BJ (cell line): ENCODE data around the gene ZNF138. TPM values are rescaled to one million over a fixed set of nuclear protein-coding genes. Genes with fewer than 3 reads are reported as not detected.

Experiments used
- CTCF ChIA-PET: fragments of 350-600 bp; formaldehyde crosslinking; extraction: SDS; loops from one replicate; lab custom pipeline; 2021; ENCODE audit warnings: antibody characterized with exemption, inconsistent platforms; lab: Yijun Ruan, JAX
- POLR2A ChIA-PET: fragments of 300-600 bp; sonication (Branson Sonifier 250); formaldehyde crosslinking; extraction: SDS; loops from one replicate; lab custom pipeline; 2021; ENCODE audit warnings: antibody characterized with exemption; lab: Charles Lee
- DNase-seq: peaks from one replicate; pipeline ENCODE4 v3.0.0-alpha.2; 2011; ENCODE audit warnings: low read depth
- H3K27me3 ChIP-seq: 2 replicates; pipeline ENCODE4 v1.6.0; 2011; ENCODE audit warnings: low read length; ENCODE audit not compliant: control insufficient read depth, insufficient read depth
- H3K36me3 ChIP-seq: 2 replicates; pipeline ENCODE4 v1.5.1; 2011; ENCODE audit warnings: low read length; ENCODE audit not compliant: control insufficient read depth, insufficient read depth
- H3K4me3 ChIP-seq: 2 replicates; pipeline ENCODE4 v1.5.1; 2011; ENCODE audit warnings: low read depth, mild to moderate bottlenecking, control low read depth, low read length
- polyA plus RNA-seq: library from polyadenylated mRNA; depleted of rRNA; stranded (reverse); fragments of >200 nt; gene quantifications from 2 replicates; pipeline ENCODE4 v1.2.3, GENCODE V29; 2011
- TF ChIP-seq, protein P1 (sequence below): IDR thresholded peaks from 2 replicates; pipeline ENCODE4 v1.5.1; 2011; ENCODE audit warnings: low read depth, mild to moderate bottlenecking, control low read depth, inconsistent platforms, low read length, moderate library complexity; ENCODE audit not compliant: insufficient read depth

ZNF138 gene
- polyA plus RNA-seq, 1 experiment, result 1.3 TPM

DNA sequence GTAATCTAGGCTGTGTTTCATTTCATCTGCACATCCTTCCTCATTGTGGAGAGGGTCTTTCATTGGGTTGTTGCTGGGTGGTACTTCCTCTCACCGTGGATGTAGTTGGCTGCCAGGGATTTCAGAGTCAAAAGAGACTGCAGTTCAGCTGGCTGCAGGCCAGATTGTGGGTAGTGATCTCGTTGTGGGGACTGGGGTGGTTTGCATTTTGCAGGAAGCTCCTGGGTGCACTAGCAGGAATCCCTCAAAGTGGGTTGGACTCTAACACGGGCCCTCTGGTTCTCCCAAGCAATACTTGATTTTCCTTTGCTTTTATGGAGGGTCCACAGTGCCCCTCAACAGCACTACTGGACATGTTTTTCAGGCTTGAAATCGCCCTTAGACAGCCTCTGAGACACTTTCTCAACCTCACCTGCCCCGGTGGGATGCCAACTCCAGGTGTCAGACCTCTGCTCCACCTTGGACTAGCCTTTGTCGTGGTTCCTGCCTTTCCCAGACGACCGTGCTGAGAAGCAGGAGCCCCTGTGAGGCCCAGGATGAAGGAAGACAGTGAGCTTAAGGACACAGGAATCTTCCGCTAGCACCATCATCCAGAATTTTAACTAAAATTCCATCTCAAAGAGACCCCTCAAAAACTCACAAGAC is 85.0 kb downstream of the ZNF138 start:
- H3K4me3 ChIP-seq, result no peak overlapping the region
- TF ChIP-seq, protein P1, sequence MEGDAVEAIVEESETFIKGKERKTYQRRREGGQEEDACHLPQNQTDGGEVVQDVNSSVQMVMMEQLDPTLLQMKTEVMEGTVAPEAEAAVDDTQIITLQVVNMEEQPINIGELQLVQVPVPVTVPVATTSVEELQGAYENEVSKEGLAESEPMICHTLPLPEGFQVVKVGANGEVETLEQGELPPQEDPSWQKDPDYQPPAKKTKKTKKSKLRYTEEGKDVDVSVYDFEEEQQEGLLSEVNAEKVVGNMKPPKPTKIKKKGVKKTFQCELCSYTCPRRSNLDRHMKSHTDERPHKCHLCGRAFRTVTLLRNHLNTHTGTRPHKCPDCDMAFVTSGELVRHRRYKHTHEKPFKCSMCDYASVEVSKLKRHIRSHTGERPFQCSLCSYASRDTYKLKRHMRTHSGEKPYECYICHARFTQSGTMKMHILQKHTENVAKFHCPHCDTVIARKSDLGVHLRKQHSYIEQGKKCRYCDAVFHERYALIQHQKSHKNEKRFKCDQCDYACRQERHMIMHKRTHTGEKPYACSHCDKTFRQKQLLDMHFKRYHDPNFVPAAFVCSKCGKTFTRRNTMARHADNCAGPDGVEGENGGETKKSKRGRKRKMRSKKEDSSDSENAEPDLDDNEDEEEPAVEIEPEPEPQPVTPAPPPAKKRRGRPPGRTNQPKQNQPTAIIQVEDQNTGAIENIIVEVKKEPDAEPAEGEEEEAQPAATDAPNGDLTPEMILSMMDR, result no peak
- no peak for DNase-seq
- POLR2A ChIA-PET, result no interaction called here
- H3K36me3 ChIP-seq, result no peaks in the 10 kb centered on the region
- CTCF ChIA-PET, result no interaction called here
- no peaks in the 10 kb centered on the region; the same call in 1 of the 2 replicates for H3K27me3 ChIP-seq

DNA sequence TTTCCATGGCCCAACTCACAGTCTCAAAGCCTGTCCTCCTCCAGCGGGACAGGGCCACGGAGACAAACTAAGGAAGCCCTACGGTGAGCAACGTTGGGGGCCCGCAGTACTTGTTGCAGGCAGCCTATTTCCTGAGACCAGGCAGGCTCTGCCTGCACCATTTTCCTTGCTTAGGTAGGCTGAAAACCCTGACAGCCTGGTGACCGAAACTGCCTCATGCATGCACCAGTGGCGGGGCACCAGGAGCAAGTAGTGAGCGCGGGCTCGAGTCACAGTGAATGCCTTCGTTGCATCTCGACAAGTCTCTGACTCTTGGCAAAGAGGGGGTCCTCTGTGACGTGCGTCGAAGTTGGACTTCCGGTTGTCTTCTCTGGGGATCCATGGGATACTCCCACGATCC is 85.6 kb downstream of the ZNF138 start:
- DNase-seq, result no peak
- Histone ChIP-seq H3K27me3 (no peaks in the 10 kb centered on the region; the same call in 1 of the 2 replicates), H3K4me3 (no peak overlapping the region), H3K36me3 (no peaks in the 10 kb centered on the region)
- ChIA-PET CTCF (no interaction called here), POLR2A (no interaction called here)
- TF ChIP-seq, protein P1, result no peak

DNA sequence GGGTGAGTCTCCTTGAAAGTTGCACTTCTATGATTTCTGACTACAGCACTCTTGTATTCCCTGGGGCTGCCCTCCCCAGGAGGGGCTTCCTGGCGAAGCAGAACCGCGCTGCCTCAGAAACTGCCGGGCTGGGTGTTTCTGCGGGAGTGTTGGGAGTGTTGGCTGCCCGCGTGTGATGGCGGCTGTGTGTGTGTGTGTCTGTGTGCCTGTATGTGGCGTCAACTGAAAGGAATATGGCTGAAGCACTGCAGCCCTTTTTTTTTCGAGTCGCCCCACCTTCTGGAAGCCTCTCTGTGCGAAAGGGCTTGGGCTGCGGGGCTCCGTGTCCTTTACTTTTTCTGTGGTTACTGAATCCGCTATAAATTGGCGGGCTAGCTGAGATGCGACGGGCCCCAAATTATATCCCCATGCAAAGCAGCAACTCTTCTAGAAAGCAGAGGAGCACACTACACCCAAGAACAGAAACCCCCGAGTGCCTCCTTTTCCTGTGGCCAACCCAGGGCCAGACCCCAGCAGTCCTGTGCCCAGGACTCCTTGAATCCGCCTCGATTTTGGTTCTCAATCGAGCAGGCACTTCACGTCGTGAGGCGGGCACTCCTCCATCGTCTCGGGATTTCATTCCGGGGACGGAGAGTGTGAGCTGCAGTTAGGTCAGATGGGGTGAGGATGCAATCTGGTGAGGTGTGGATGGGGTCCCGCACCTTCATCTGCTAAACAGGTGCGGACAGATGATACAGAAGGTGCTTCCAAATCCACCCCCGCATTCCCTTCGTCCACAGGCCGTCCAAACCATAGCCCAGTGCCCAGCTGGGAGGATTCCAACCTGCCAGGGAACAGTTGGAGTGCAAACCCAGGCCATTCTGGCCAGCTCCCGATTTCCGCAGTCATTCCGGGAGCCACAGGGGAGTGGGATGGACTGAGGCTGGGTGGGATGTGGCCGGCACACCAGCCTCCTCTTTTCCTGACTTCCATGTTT is 86.4 kb downstream of the ZNF138 start:
- no peak for DNase-seq
- no peaks in the 10 kb centered on the region for H3K36me3 ChIP-seq
- ChIA-PET CTCF (no interaction called here), POLR2A (no interaction called here)
- no peak overlapping the region for H3K4me3 ChIP-seq
- TF ChIP-seq, protein P1, result no peak
- H3K27me3 ChIP-seq, result no peaks in the 10 kb centered on the region; the same call in none of the 2 replicates

DNA sequence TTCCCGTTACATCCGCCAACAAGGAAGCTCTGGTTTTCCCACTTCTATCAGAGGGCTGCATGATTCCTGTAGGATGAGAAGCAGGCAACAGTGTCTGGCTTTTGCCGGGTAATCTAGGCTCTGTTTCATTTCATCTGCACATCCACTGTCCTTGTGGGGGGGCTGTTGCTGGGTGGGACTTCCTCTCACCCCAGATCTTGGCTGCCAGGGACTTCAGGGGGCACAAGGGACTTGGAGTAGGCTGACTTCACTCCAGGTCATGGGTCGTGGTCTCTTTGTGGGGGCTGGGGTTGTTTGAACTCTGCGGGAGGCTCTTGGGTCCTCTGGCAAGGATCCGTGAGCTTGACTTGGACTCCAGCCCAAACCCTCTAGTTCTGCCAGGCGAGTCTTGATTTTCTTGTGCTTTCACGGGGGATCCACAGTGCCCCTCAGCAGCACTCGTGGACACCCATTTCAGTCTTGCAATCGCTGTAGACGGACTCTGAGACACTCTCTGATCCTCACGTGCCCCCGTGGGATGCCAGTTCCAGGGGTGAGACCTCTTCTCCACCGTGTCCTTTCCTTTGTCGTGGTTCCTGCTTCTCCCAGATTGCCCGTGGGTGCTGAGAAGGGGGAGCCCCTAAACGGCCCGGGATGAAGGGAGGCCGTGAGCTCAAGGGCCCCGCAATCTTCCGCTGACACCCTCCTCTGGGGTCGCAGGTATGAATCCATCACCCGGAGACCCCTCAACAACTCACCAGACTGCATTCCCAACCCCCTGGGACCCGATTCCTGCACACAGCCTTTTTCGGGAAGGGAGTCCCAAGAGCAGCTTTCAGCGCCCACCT is 87.4 kb downstream of the ZNF138 start:
- Histone ChIP-seq H3K4me3 (no peak overlapping the region), H3K27me3 (no peaks in the 10 kb centered on the region; the same call in none of the 2 replicates), H3K36me3 (no peaks in the 10 kb centered on the region)
- DNase-seq, result no peak
- CTCF ChIA-PET, result no interaction called here
- TF ChIP-seq, protein P1, result no peak
- POLR2A ChIA-PET, result no interaction called here
